HG02678 (cell line): ENCODE results near the gene ZNF274.
"Not testable (repeated sequence)": the region's sequence is repeated elsewhere in the genome, so short reads cannot be mapped to it uniquely, and the experiment has no call there.

Experiments used
- ATAC-seq: cut with Tn5 transposase; IDR thresholded peaks from one replicate; pipeline ENCODE4 v1.9.1; 2021; ENCODE audit warnings: mild to moderate bottlenecking, moderate library complexity; ENCODE audit not compliant: unreplicated experiment

The ZNF274 gene

GRCh38 chr19:58182989-58183816 is at the start of gene ZNF274:
Gene ZNF274, plus strand, starts transcription at chr19:58183061. Its CDS starts 905 bp downstream, at chr19:58183966.
- ATAC-seq, result peak; percentile 90

GRCh38 chr19:58134244-58134643 is 48.6 kb upstream of the ZNF274 start:
- ATAC-seq, result no peak

- ATAC-seq, result no peak
Measured at GRCh38 chr19:58145849-58146248, 37.0 kb upstream of the ZNF274 start.

- ATAC-seq, result not testable (repeated sequence)
Measured at GRCh38 chr19:58147475-58147874, 35.4 kb upstream of the ZNF274 start.

- peak; percentile 61 for ATAC-seq
Measured at GRCh38 chr19:58150328-58150921, 32.4 kb upstream of the ZNF274 start, which contains the start of gene ZNF329. Gene ZNF329, minus strand, starts transcription at chr19:58150789. Its CDS starts 21,286 bp downstream, at chr19:58129503.

GRCh38 chr19:58153386-58153785 is 29.5 kb upstream of the ZNF274 start:
- no peak for ATAC-seq

GRCh38 chr19:58154287-58154678 is 28.6 kb upstream of the ZNF274 start:
- ATAC-seq, result no peak

GRCh38 chr19:58154679-58155648 is 27.9 kb upstream of the ZNF274 start:
- ATAC-seq, result peak; percentile 73

- no peak for ATAC-seq
Measured at GRCh38 chr19:58157045-58157728, 25.7 kb upstream of the ZNF274 start.

GRCh38 chr19:58166268-58166667 is 16.6 kb upstream of the ZNF274 start:
- ATAC-seq, result no peak

GRCh38 chr19:58166708-58167280 is 16.1 kb upstream of the ZNF274 start:
- ATAC-seq, result no peak

GRCh38 chr19:58170860-58171259 is 12.0 kb upstream of the ZNF274 start:
- no peak for ATAC-seq

- no peak for ATAC-seq
Measured at GRCh38 chr19:58181902-58182576, 822 bp upstream of the ZNF274 start.

GRCh38 chr19:58182577-58182988 is 278 bp upstream of the ZNF274 start:
- ATAC-seq, result no peak

- ATAC-seq, result no peak
Measured at GRCh38 chr19:58183817-58184215, 955 bp downstream of the ZNF274 start.

GRCh38 chr19:58196901-58197616 is 14.2 kb downstream of the ZNF274 start:
- no peak for ATAC-seq

- ATAC-seq, result no peak
Measured at GRCh38 chr19:58203814-58204475, 21.1 kb downstream of the ZNF274 start.

GRCh38 chr19:58204566-58204965 is 21.7 kb downstream of the ZNF274 start:
- no peak for ATAC-seq
